ENCODE results near the gene TMEM141. TPM values are rescaled to one million over a fixed set of nuclear protein-coding genes. Genes with fewer than 3 reads are reported as not detected.

The TMEM141 gene
- total and polyA plus RNA-seq, 10 of the 15 experiments (the other 5 are each of a cell fraction or from before 2014, with no cell fraction given) = 7.8 to 48.6 (median 34.4) TPM

GRCh38 chr9:136787690-136788400 is 3.3 kb upstream of the TMEM141 start (continued):
- TF ChIP-seq POU2F2 (IDR thresholded peaks at IDR 0.05; ENCODE audit: borderline replicate concordance, low read depth, low read length) (peak; percentile 49; the same call in 1 of the 3 replicates), BCL3 (IDR thresholded peaks at IDR 0.05; ENCODE audit: borderline replicate concordance, insufficient read depth, low read depth, low read length, poor library complexity, severe bottlenecking) (no peak), MXI1 (IDR thresholded peaks at IDR 0.05; ENCODE audit: low read depth, low read length) (no peak), E2F8 (IDR thresholded peaks at IDR 0.05; ENCODE audit: low read depth, partially characterized antibody) (no peak), POLR2AphosphoS5 (IDR thresholded peaks at IDR 0.05; ENCODE audit: low read length) (no peak), CREM (IDR thresholded peaks at IDR 0.05; ENCODE audit: low read depth) (no peak), GATAD2B (conservative IDR thresholded peaks at IDR 0.05; ENCODE audit: low read depth) (0 out of 2 replicates have a peak, but pooled peaks have one; percentile 31), NFYA (IDR thresholded peaks at IDR 0.05; ENCODE audit: borderline replicate concordance, low read depth, low read length) (no peak), RELA (IDR thresholded peaks at IDR 0.05; ENCODE audit: borderline replicate concordance, partially characterized antibody) (no peak), KDM1A (IDR thresholded peaks at IDR 0.05; ENCODE audit: borderline replicate concordance) (no peak), FOXK2 (IDR thresholded peaks at IDR 0.05) (no peak), NBN (IDR thresholded peaks at IDR 0.05) (0 out of 2 replicates have a peak, but pooled peaks have one; percentile 51)
- TF ChIP-seq, protein P1, sequence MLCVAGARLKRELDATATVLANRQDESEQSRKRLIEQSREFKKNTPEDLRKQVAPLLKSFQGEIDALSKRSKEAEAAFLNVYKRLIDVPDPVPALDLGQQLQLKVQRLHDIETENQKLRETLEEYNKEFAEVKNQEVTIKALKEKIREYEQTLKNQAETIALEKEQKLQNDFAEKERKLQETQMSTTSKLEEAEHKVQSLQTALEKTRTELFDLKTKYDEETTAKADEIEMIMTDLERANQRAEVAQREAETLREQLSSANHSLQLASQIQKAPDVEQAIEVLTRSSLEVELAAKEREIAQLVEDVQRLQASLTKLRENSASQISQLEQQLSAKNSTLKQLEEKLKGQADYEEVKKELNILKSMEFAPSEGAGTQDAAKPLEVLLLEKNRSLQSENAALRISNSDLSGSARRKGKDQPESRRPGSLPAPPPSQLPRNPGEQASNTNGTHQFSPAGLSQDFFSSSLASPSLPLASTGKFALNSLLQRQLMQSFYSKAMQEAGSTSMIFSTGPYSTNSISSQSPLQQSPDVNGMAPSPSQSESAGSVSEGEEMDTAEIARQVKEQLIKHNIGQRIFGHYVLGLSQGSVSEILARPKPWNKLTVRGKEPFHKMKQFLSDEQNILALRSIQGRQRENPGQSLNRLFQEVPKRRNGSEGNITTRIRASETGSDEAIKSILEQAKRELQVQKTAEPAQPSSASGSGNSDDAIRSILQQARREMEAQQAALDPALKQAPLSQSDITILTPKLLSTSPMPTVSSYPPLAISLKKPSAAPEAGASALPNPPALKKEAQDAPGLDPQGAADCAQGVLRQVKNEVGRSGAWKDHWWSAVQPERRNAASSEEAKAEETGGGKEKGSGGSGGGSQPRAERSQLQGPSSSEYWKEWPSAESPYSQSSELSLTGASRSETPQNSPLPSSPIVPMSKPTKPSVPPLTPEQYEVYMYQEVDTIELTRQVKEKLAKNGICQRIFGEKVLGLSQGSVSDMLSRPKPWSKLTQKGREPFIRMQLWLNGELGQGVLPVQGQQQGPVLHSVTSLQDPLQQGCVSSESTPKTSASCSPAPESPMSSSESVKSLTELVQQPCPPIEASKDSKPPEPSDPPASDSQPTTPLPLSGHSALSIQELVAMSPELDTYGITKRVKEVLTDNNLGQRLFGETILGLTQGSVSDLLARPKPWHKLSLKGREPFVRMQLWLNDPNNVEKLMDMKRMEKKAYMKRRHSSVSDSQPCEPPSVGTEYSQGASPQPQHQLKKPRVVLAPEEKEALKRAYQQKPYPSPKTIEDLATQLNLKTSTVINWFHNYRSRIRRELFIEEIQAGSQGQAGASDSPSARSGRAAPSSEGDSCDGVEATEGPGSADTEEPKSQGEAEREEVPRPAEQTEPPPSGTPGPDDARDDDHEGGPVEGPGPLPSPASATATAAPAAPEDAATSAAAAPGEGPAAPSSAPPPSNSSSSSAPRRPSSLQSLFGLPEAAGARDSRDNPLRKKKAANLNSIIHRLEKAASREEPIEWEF (IDR thresholded peaks at IDR 0.05; ENCODE audit: insufficient replicate concordance, low read depth, low read length) = peak; percentile 90
